Kidney tubule cell (primary cell): ENCODE measurements around the gene TLX2.
A peak's percentile ranks its signal among the peaks of the same experiment; 100 is the strongest.

Source experiments
- DNase-seq: peaks from one replicate; pipeline ENCODE4 v3.0.0-alpha.2; 2018; ENCODE audit warnings: low spot score

Gene TLX2

GRCh38 chr2:74531666-74532065, 17.4 kb downstream of the TLX2 start:
- DNase-seq: no peak

DNA sequence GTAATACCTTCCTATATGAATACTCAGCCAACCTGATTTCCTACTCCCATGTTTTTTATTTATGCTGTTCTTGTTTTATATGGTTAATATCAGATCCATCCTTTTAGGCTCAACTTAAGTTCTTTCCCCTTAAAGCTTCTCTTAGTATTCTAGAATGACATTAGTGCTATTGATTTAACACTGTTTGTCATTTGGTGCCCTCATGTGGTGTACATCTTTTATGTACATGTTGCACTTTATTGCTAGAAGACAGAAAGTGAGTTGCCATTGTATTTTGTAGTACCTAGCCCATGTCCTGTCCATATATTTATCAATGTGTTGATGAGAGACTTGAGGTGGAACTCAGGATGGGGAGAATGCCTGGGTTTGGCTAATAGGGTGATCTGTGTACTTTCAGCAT, 18.0 kb downstream of the TLX2 start:
- peak; percentile 44 for DNase-seq

- DNase-seq: no peak
Measured at GRCh38 chr2:74533464-74533863, 19.2 kb downstream of the TLX2 start.

GRCh38 chr2:74534411-74534810, 20.2 kb downstream of the TLX2 start:
- DNase-seq: no peak

DNA sequence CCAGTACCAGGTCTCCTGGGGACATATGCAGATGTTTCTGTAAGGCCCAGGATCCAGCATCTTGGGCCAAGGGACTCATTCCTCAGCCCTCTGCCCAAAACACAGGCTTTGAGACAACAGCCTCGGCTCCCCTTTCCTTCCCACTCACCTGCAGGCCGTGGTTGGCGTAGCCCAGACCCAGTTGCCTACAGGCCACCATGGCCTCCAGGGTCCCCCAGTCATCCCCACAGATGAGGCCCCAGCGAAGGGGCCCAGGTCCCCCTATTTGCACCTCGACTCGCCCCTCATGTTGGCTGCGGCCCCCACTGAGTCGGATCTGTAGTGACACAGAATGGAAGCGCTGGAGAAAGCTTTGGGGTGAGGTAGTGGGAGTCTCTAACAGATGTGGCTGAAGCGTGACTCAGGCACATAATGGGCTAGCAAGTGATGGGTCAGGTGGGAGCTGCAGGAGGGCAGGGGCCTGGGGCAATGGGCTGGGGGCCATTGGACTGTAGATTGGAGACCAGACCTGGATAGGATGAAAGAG, 21.3 kb downstream of the TLX2 start:
- DNase-seq: no peak

- DNase-seq: no peak
Measured at GRCh38 chr2:74536166-74536950, 22.1 kb downstream of the TLX2 start.

DNA sequence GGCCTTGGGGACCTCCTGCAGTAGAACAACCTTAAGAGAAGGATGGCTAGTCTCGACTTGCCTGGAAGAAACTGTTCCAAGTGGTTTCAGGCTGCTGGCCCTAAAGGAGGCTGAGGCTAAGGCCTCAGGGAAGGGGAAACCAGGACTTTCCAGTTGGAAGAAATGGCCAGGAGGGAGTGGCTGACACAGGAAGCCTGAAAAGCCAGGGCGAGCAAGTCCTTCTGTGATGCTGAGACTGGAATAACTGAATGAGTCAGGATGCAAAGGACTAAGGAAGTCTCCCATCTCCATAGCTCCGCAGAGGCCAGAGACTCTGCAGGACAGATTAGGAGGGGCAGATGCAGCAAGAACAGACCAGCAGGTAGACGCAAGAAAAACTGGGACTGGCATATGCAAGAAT, 22.9 kb downstream of the TLX2 start:
- no peak for DNase-seq

- no peak for DNase-seq
Measured at GRCh38 chr2:74538881-74539339, 24.7 kb downstream of the TLX2 start.

DNA sequence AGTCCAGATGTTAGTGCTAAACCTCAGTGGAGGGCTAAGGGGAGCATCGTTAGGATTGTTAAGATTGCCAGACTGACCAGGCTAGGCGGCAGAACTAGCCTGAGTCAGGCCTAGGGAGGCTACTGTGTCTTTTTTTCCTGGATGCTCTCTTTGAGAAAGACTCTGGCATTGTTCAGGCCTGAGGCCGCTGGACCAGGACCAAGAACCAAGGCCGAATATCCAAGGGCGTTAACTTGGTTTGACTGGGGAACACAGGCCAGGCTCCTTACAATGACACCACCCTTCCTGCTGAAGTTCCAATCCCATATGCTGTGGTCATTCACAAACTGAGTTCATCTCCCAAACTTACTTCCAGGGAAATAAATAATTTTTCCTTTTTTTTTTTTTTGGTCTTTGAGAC, 26.0 kb downstream of the TLX2 start:
- no peak for DNase-seq

DNA sequence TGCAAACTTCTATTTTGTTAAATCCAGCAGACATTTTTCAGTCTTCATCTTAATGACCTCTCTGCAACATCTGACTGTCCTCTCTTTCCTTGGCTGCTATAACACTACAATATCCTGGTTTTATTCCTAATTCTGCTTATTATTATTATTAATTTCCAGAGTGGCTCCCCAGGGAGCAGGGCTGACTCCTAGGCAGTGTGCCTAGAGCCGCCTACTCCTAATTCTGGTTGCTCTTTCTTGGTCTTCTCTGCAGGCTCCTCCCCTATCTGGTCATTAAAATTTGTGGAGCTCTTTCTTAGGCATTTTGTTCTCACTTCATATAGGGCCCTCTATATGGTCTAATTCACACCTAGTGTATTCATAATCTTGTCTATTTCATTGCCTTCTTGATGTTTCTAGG, 28.7 kb downstream of the TLX2 start:
- no peak for DNase-seq

DNA sequence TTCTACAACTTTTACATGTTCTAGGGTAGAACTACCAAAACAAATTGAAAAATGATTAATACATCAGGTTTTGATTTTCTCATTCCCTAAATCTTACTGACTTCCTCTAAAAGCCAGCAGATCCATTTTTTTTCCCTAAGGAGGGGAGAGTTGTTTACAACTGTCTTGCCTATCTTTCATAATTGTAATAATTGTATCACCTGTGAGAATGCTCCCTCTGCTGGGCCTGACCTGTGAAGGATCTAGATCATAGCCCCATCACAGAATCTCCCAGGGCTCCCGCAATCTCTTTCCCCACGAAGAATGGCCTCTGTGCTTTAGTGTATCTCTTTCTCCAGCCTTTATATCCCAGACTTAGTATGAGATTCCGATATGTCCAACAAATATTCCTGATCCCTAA, 30.4 kb downstream of the TLX2 start:
- DNase-seq: no peak

DNA sequence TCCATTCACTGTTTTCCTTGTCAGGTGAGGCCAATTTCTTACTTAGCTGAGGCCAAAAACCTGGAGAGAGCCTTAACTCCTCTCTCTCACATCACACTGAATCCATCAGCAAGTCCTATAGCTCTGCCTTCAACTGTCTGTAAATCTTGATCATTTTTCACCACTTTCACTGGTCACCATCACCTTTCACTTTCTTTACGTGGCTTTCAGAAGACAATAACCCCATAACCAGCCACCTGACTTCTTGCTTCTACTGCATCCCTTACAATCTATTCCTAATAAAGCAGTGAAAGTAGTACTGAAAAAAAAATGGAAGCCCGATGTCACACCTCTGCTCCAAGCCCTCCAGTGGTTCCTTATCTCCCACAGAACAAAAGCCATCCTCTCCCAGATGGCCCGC, 31.8 kb downstream of the TLX2 start:
- DNase-seq: no peak

DNA sequence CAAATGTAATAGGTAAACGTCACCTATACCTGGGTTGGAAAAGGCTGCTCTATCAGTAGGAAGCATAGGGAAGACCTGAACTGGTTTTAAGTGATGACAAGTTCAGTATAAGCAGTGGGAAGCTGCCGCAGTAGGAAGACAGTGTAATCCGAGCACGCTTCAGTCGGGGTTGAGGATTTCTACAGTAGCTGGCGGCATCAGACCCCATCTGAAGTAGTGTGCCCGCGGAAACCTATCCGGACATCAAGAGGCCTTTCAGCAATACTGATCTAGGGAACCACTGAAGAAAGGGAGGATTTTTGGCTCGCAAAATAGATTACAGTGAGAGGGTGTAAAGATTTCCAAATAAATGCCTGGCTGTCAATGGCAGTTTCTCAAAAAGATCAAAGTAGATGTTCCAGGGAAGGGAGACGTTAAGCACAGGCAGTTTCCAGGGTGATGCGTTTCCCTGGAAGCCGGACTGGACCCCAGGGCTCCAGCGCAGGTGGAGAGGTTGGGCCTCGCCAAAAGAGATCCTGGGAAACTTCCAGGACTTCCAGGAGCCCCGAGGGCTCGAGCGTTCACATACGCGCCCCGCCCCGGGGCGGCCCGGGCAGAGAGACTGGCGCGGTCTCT, 34.1 kb downstream of the TLX2 start:
- DNase-seq: no peak

GRCh38 chr2:74548900-74549826, 34.9 kb downstream of the TLX2 start:
- peak; percentile 58 for DNase-seq

DNA sequence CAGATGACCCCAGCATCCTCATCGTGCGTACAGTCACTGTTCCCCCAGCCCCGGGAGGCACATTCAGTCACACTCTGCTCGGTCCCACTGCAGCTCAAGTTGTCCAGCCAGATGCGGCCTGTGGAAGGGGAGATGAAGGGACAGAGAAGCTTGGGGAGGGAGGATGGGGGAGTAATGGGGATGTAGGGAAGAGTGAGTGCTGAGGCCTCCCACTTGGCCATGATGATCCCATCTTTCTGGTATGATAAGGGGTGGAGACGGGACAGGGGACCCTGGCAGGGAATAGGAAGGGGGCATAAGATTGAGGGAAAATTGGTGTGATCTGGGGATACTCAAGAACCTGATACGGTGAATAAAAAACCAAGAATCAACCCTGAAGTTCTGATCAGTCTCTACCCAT, 36.0 kb downstream of the TLX2 start:
- DNase-seq: no peak

DNA sequence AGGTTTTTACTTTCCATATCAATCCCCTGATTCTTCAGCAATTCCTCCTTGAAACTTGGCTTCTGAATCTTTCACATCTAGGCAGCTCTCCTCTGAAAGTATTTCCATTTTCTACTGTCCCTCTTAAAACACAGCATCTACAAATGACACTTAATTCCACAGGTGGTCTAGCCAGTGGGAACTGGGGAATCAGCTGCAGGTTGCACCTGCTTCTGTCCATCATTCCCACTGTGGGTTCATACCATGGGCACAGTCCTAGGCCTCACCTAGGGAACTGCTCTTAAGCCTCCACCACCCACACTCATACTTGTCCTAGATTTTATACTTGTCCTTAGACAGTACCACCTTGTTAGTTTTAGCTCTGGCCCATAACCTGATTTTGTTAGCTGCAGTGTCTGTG, 37.3 kb downstream of the TLX2 start:
- DNase-seq: no peak

GRCh38 chr2:74551942-74552913, 38.0 kb downstream of the TLX2 start:
- no peak for DNase-seq

GRCh38 chr2:74552914-74553811, 38.9 kb downstream of the TLX2 start:
- DNase-seq: no peak

GRCh38 chr2:74553892-74554819, 39.9 kb downstream of the TLX2 start, which contains the start of the genes DOK1 and LOXL3:
Gene DOK1, plus strand, starts transcription at chr2:74554720. Its CDS starts 35 bp downstream, at chr2:74554755.
Gene LOXL3, minus strand, starts transcription at chr2:74553942. Its CDS starts 1,308 bp downstream, at chr2:74552634.
- peak; percentile 81 for DNase-seq
